Thymus (tissue), 11 donors: ENCODE data around the gene AP2A1. TPM values are rescaled to one million over a fixed set of nuclear protein-coding genes. Genes with fewer than 3 reads are reported as not detected.

Experiments
- DNase-seq, 9 donors: peaks; one replicate each; pipeline ENCODE4 v3.0.0-alpha.2; 2013; ENCODE audit warnings: low spot score in 9 of 9, low read depth in 6 of 9, missing footprints in 1 of 9
- H3K27ac ChIP-seq, 2 donors: one replicate each; pipeline ENCODE4 v1.5.1; 2013; ENCODE audit warnings: control low read depth in 1 of 2, low read depth in 1 of 2, low read length in 1 of 2, mild to moderate bottlenecking in 1 of 2, moderate library complexity in 1 of 2
- H3K27me3 ChIP-seq, 2 donors: one replicate each; pipeline ENCODE4 v1.5.1; 2013; ENCODE audit warnings: low read length in 1 of 2; ENCODE audit not compliant: control insufficient read depth in 2 of 2, insufficient read depth in 1 of 2
- H3K36me3 ChIP-seq, 2 donors: one replicate each; pipeline ENCODE4 v1.5.1; 2013; ENCODE audit warnings: low read length in 1 of 2, mild to moderate bottlenecking in 1 of 2, moderate library complexity in 1 of 2; ENCODE audit not compliant: control insufficient read depth in 2 of 2, insufficient read depth in 2 of 2
- H3K4me1 ChIP-seq, 2 donors: one replicate each; pipeline ENCODE4 v1.5.1; 2013; ENCODE audit warnings: low read length in 2 of 2; ENCODE audit not compliant: control insufficient read depth in 2 of 2, insufficient read depth in 2 of 2
- H3K4me3 ChIP-seq, 2 donors: one replicate each; pipeline ENCODE4 v1.5.1; 2013; ENCODE audit warnings: low read length in 2 of 2, control low read depth in 1 of 2, mild to moderate bottlenecking in 1 of 2
- H3K9me3 ChIP-seq, 2 donors: one replicate each; pipeline ENCODE4 v1.5.1; 2013; ENCODE audit warnings: low read length in 1 of 2, mild to moderate bottlenecking in 1 of 2; ENCODE audit not compliant: control insufficient read depth in 2 of 2, insufficient read depth in 1 of 2
- WGBS: extraction: QIAGEN DNeasy Blood & Tissue Kit; methylation state at CpG from one replicate; pipeline ENCODE4 v1.1.7; 2013; 5-methylcytosine and 5-hydroxymethylcytosine counted together
- polyA plus RNA-seq: library from polyadenylated mRNA; stranded (reverse); fragments of 200-250 nt; gene quantifications from one replicate; pipeline ENCODE4 v1.2.3, GENCODE V29; 2013
- total RNA-seq: library from RNA; stranded (reverse); fragments of 120-200 nt; gene quantifications from one replicate; pipeline ENCODE4 v1.2.4, GENCODE V29; 2013
- donor health status: healthy.

The AP2A1 gene
- total and polyA plus RNA-seq, 2 donors: 16.5 to 26.5 TPM

- H3K27me3 ChIP-seq: no peaks in the 10 kb centered on the region
- no peak for DNase-seq
- peaks cover 10 to 12% of the 10 kb centered on the region in 2 donors for H3K36me3 ChIP-seq
- WGBS: 93% methylated on average over 13 of the region's 13 CpGs
- no peak overlapping the region for H3K4me3 ChIP-seq
- peaks cover 11 to 14% of the 10 kb centered on the region in 2 donors for H3K4me1 ChIP-seq
- no peaks in the 10 kb centered on the region for H3K9me3 ChIP-seq
- H3K27ac ChIP-seq: no peak overlapping the region
Measured at GRCh38 chr19:49771674-49772139, 4.9 kb downstream of the AP2A1 start.

- Histone ChIP-seq H3K4me3 (no peak overlapping the region), H3K27me3 (no peaks in the 10 kb centered on the region), H3K4me1 (peaks cover 5 to 7% of the 10 kb centered on the region in 2 donors), H3K9me3 (no peaks in the 10 kb centered on the region), H3K27ac (no peak overlapping the region), H3K36me3 (peaks cover 10 to 12% of the 10 kb centered on the region in 2 donors)
- DNase-seq: no peak
- 96% methylated on average over 10 of the region's 10 CpGs for WGBS
Measured at GRCh38 chr19:49772850-49773432, 6.1 kb downstream of the AP2A1 start.

DNA sequence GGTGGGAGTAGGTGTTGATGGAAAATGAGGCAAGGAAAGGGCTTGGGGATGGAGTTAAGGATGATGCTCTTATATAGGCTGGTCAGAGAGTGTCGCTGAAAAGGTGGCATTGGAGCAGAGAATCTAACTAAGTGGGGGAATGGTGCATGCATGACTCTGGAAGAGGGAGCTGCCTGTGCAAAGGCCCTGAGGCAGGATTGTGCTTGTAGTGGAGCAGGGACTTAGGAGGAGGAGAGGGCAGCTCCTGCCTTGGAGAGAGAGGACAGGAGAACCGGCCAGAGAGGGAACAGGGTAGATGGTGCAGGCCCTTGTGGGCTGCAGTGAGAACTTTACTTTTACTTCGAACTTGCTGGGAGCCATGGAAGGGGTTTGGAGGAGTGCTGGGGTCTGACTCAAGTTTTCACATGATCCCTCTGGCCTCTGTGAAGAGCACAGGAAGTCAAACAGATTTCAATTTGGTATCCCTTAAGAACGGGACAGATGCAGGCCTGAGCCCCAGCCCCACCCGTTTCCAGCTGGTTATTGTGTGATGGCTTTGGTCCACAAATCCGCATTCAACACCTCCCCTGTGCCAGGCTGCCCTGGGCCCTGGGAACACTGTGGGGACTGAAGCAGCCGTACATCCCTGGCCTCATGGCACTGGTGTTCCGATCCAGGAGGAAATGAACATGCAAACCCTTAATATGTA is 7.0 kb downstream of the AP2A1 start:
- 94% methylated on average over 8 of the region's 8 CpGs for WGBS
- H3K36me3 ChIP-seq: peaks cover 10 to 12% of the 10 kb centered on the region in 2 donors
- DNase-seq: no peak
- H3K27me3 ChIP-seq: no peaks in the 10 kb centered on the region
- H3K27ac ChIP-seq: no peak overlapping the region
- H3K4me1 ChIP-seq: no peaks in the 10 kb centered on the region
- H3K4me3 ChIP-seq: no peak overlapping the region
- H3K9me3 ChIP-seq: no peaks in the 10 kb centered on the region

DNA sequence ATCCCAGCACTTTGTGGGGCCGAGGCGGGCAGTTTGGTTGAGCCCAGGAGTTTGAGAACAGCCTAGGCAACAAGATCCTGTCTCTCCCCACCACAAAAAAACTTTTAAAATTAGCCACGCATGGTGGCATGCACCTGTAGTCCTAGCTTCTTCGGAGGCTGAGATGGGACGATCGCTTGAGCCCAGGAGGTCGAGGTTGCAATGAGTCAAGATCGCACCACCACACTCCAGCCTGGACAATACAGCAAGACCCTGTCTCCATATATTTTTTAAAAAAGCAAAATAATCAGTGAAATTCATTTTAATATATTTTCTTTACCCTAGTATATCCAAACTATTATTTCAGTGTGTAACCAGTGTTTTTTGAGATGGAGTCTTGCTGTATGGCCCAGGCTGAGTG is 8.2 kb downstream of the AP2A1 start:
- DNase-seq: no peak
- Histone ChIP-seq H3K36me3 (peaks cover 7 to 9% of the 10 kb centered on the region in 2 donors), H3K4me1 (no peaks in the 10 kb centered on the region), H3K9me3 (no peaks in the 10 kb centered on the region), H3K27ac (no peak overlapping the region), H3K27me3 (no peaks in the 10 kb centered on the region), H3K4me3 (no peak overlapping the region)
- 98% methylated on average over 8 of the region's 8 CpGs for WGBS

GRCh38 chr19:49775742-49776370 is 9.1 kb downstream of the AP2A1 start:
- DNase-seq: no peak
- H3K4me3 ChIP-seq: no peak overlapping the region
- H3K27me3 ChIP-seq: no peaks in the 10 kb centered on the region
- no peaks in the 10 kb centered on the region for H3K4me1 ChIP-seq
- WGBS: 98% methylated on average over 20 of the region's 20 CpGs
- H3K27ac ChIP-seq: no peak overlapping the region
- H3K9me3 ChIP-seq: no peaks in the 10 kb centered on the region
- H3K36me3 ChIP-seq: peaks cover 7 to 9% of the 10 kb centered on the region in 2 donors

- 95% methylated on average over 6 of the region's 6 CpGs for WGBS
- H3K4me1 ChIP-seq: no peaks in the 10 kb centered on the region
- no peak for DNase-seq
- no peaks in the 10 kb centered on the region for H3K27me3 ChIP-seq
- no peaks in the 10 kb centered on the region for H3K9me3 ChIP-seq
- H3K4me3 ChIP-seq: no peak overlapping the region
- H3K36me3 ChIP-seq: peaks cover 7 to 9% of the 10 kb centered on the region in 2 donors
- no peak overlapping the region for H3K27ac ChIP-seq
Measured at GRCh38 chr19:49776371-49776764, 9.6 kb downstream of the AP2A1 start.

GRCh38 chr19:49779731-49780555 is 13.1 kb downstream of the AP2A1 start:
- 92% methylated on average over 11 of the region's 11 CpGs for WGBS

GRCh38 chr19:49780861-49781260 is 14.1 kb downstream of the AP2A1 start:
- no peak overlapping the region for H3K27ac ChIP-seq
- no peaks in the 10 kb centered on the region for H3K4me1 ChIP-seq
- peaks cover 0 to 4% of the 10 kb centered on the region in 2 donors for H3K9me3 ChIP-seq
- no peak overlapping the region for H3K4me3 ChIP-seq
- H3K27me3 ChIP-seq: no peaks in the 10 kb centered on the region
- WGBS: 97% methylated on average over 8 of the region's 8 CpGs
- peaks cover 25 to 46% of the 10 kb centered on the region in 2 donors for H3K36me3 ChIP-seq
- no peak for DNase-seq

More at GRCh38 chr19:49779731-49780555, 13.1 kb downstream of the AP2A1 start:
- peaks cover 0 to 4% of the 10 kb centered on the region in 2 donors for H3K9me3 ChIP-seq
- no peak overlapping the region for H3K27ac ChIP-seq
- DNase-seq: no peak
- H3K36me3 ChIP-seq: peaks cover 26 to 42% of the 10 kb centered on the region in 2 donors
- H3K4me1 ChIP-seq: no peaks in the 10 kb centered on the region
- H3K27me3 ChIP-seq: no peaks in the 10 kb centered on the region
- H3K4me3 ChIP-seq: no peak overlapping the region
